HCT116 (cell line): ENCODE measurements around the gene CDCP1. TPM values are rescaled to one million over a fixed set of nuclear protein-coding genes. Genes with fewer than 3 reads are reported as not detected.

Experiments
- ATAC-seq: fragments of 200-7000 bp; cut with Tn5 transposase; 2 replicates; pipeline ENCODE4 v1.9.1; 2020; ENCODE audit warnings: mild to moderate bottlenecking, moderate library complexity
- BruUV-seq: library from RNA; stranded (reverse); fragments of 400-500 nt; replicated peaks from 2 replicates; lab custom pipeline; 2021; lab: Mats Ljungman, UMichigan
- CTCF ChIA-PET: fragments of 300-600 bp; sonication (Branson Sonifier 250); formaldehyde crosslinking; loops from one replicate; lab custom pipeline; 2021; ENCODE audit warnings: antibody characterized with exemption; lab: Charles Lee
- POLR2A ChIA-PET: fragments of 300-600, 350-600 bp; sonication (Branson Sonifier 250); formaldehyde crosslinking; loops from one replicate; lab custom pipeline; 2021; ENCODE audit warnings: antibody characterized with exemption; lab: Charles Lee
- RAD21 ChIA-PET, 2 experiments: fragments of 300-600 bp; sonication (Branson Sonifier 250); formaldehyde crosslinking; loops; one replicate each; lab custom pipeline; 2023; ENCODE audit warnings: low total read pairs in 2 of 2; ENCODE audit not compliant: uncharacterized antibody in 2 of 2, unreplicated experiment in 2 of 2, low non-redundant PET in 1 of 2; lab: Charles Lee
- DNase-seq: peaks from one replicate; pipeline ENCODE4 v3.0.0-alpha.2; 2010; ENCODE audit warnings: low read depth, low spot score
- H2AFZ ChIP-seq: fragments of 200-600 bp; shearing (Covaris generic), sonication (generic); 2 replicates; pipeline ENCODE4 v1.6.1; 2017; ENCODE audit warnings: low read depth, mixed run types, mixed read lengths, antibody characterized with exemption, low read length; ENCODE audit not compliant: poor library complexity, severe bottlenecking
- H3K27ac ChIP-seq: 2 replicates; pipeline ENCODE4 v1.5.1; 2012; ENCODE audit warnings: low read depth, low read length
- H3K27me3 ChIP-seq: fragments of 200-600 bp; sonication (generic); 2 replicates; pipeline ENCODE4 v1.6.1; 2016; ENCODE audit warnings: mixed run types, low read length, mixed read lengths; ENCODE audit not compliant: insufficient read depth
- H3K36me3 ChIP-seq, 2 experiments: fragments of 200-500 bp in 1 of 2; fragments of 200-600 bp in 1 of 2; sonication (Bioruptor generic) in 1 of 2; sonication (generic) in 1 of 2; 2 replicates each; pipeline versions ENCODE4 v1.5.1 to v1.6.1; 2014 to 2016; ENCODE audit warnings: low read length in 2 of 2, inconsistent platforms in 1 of 2, mixed read lengths in 1 of 2, mixed run types in 1 of 2; ENCODE audit not compliant: insufficient read depth in 2 of 2, control insufficient read depth in 1 of 2
- H3K4me1 ChIP-seq, 2 experiments: fragments of 200-600 bp in 1 of 2; sonication (generic) in 1 of 2; 2 replicates each; pipeline versions ENCODE4 v1.5.1 to v1.6.1; 2012 to 2017; ENCODE audit warnings: low read length in 2 of 2, inconsistent platforms in 1 of 2, mild to moderate bottlenecking in 1 of 2, mixed read lengths in 1 of 2, mixed run types in 1 of 2, moderate library complexity in 1 of 2; ENCODE audit not compliant: insufficient read depth in 2 of 2, control insufficient read depth in 1 of 2
- H3K4me2 ChIP-seq: fragments of 200-600 bp; sonication (generic); 2 replicates; pipeline ENCODE4 v1.6.1; 2017; ENCODE audit warnings: mixed run types, low read length, mixed read lengths
- H3K4me3 ChIP-seq, 2 experiments: fragments of 200-600 bp in 1 of 2; sonication (generic) in 1 of 2; replicated peaks in 1 of 2; 2 replicates each; pipeline ENCODE4 v1.5.1; 2011 to 2016; ENCODE audit warnings: low read length in 2 of 2, control low read depth in 1 of 2, low read depth in 1 of 2, mild to moderate bottlenecking in 1 of 2, mixed read lengths in 1 of 2, mixed run types in 1 of 2
- H3K79me2 ChIP-seq: fragments of 200-600 bp; sonication (generic); 2 replicates; pipeline ENCODE4 v1.6.1; 2017; ENCODE audit warnings: mild to moderate bottlenecking, mixed run types, low read length, moderate library complexity, mixed read lengths; ENCODE audit not compliant: insufficient read depth
- H3K9ac ChIP-seq: fragments of 200-600 bp; sonication (generic); 2 replicates; pipeline ENCODE4 v1.6.1; 2016; ENCODE audit warnings: low read length, mixed read lengths
- H3K9me2 ChIP-seq: fragments of 200-600 bp; sonication (generic), shearing (Covaris generic); 2 replicates; pipeline ENCODE4 v1.6.1; 2017; ENCODE audit warnings: mixed run types, mild to moderate bottlenecking, moderate library complexity; ENCODE audit not compliant: insufficient read depth
- H3K9me3 ChIP-seq, 2 experiments: fragments of 200-500 bp in 1 of 2; fragments of 200-600 bp in 1 of 2; sonication (Bioruptor generic) in 1 of 2; sonication (generic) in 1 of 2; 2 replicates each; pipeline ENCODE4 v1.6.1; 2014 to 2017; ENCODE audit warnings: low read length in 2 of 2, mixed read lengths in 2 of 2, inconsistent platforms in 1 of 2, low read depth in 1 of 2, mild to moderate bottlenecking in 1 of 2, mixed run types in 1 of 2, moderate library complexity in 1 of 2; ENCODE audit not compliant: control insufficient read depth in 1 of 2, insufficient read depth in 1 of 2
- H4K20me1 ChIP-seq: fragments of 200-600 bp; sonication (generic), shearing (Covaris generic); 2 replicates; pipeline ENCODE4 v1.6.1; 2017; ENCODE audit warnings: mixed run types, mild to moderate bottlenecking, moderate library complexity; ENCODE audit not compliant: insufficient read depth
- CEBPB ChIP-seq: IDR thresholded peaks from 2 replicates; pipeline ENCODE4 v1.6.1; 2012; ENCODE audit warnings: low read depth
- EGR1 ChIP-seq: IDR thresholded peaks from 2 replicates; pipeline ENCODE4 v1.6.1; 2012; ENCODE audit warnings: low read depth
- ELF1 ChIP-seq: IDR thresholded peaks from 2 replicates; pipeline ENCODE4 v1.6.1; 2012; ENCODE audit warnings: low read depth, borderline replicate concordance
- EZH2 ChIP-seq: fragments of 200-600 bp; sonication (generic); IDR thresholded peaks from 2 replicates; pipeline ENCODE4 v1.6.1; 2017; ENCODE audit warnings: antibody characterized with exemption, mixed run types
- FOSL1 ChIP-seq: IDR thresholded peaks from 2 replicates; pipeline ENCODE4 v1.6.1; 2012; ENCODE audit warnings: low read depth
- JUND ChIP-seq: IDR thresholded peaks from 2 replicates; pipeline ENCODE4 v1.6.1; 2012
- POLR2A ChIP-seq: IDR thresholded peaks from 2 replicates; pipeline ENCODE4 v1.7.0; 2011; ENCODE audit warnings: borderline replicate concordance; ENCODE audit not compliant: insufficient read depth, insufficient read length; ENCODE audit errors: extremely low read depth
- POLR2AphosphoS5 ChIP-seq: IDR thresholded peaks from 2 replicates; pipeline ENCODE4 v1.6.1; 2011; ENCODE audit warnings: mild to moderate bottlenecking, low read depth, low read length, moderate library complexity
- RAD21 ChIP-seq: IDR thresholded peaks from 2 replicates; pipeline ENCODE4 v1.6.1; 2012; ENCODE audit warnings: low read depth, mild to moderate bottlenecking
- SIN3A ChIP-seq: IDR thresholded peaks from 2 replicates; pipeline ENCODE4 v1.6.1; 2012; ENCODE audit warnings: low read depth
- SP1 ChIP-seq: IDR thresholded peaks from 2 replicates; pipeline ENCODE4 v1.6.1; 2012; ENCODE audit warnings: low read depth
- SRF ChIP-seq: IDR thresholded peaks from 2 replicates; pipeline ENCODE4 v1.6.1; 2012; ENCODE audit warnings: low read depth
- YY1 ChIP-seq: IDR thresholded peaks from 2 replicates; pipeline ENCODE4 v1.6.1; 2011; ENCODE audit warnings: low read length, low read depth, moderate library complexity, mild to moderate bottlenecking; ENCODE audit not compliant: insufficient replicate concordance; ENCODE audit errors: extremely low read depth
- ZFX ChIP-seq: fragments of 450-650 bp; IDR thresholded peaks from 2 replicates; pipeline ENCODE4 v1.6.1; 2017
- ZNF274 ChIP-seq: fragments of 200-500 bp; sonication (Bioruptor generic); IDR thresholded peaks from 2 replicates; pipeline ENCODE4 v1.6.1; 2014; ENCODE audit warnings: mild to moderate bottlenecking, low read depth, low read length, inconsistent platforms
- intact Hi-C: fragments of 100-400 bp; cut with micrococcal nuclease; formaldehyde crosslinking; loops from 2 replicates; pipeline ENCODE4 v1.10.0; 2022
- total RNA-seq: library from RNA; stranded (reverse); gene quantifications from one replicate; pipeline ENCODE4 v1.2.1, GENCODE V29; 2021; ENCODE audit not compliant: unreplicated experiment
- TF ChIP-seq, protein P1 (sequence below): IDR thresholded peaks from 2 replicates; pipeline ENCODE4 v1.6.1; 2012
- TF ChIP-seq, protein P2 (sequence below): IDR thresholded peaks from 2 replicates; pipeline ENCODE4 v1.6.1; 2012
- TF ChIP-seq, protein P3 (sequence below): IDR thresholded peaks from 2 replicates; pipeline ENCODE4 v1.6.1; 2011; ENCODE audit warnings: mild to moderate bottlenecking, low read length, moderate library complexity; ENCODE audit not compliant: insufficient replicate concordance; ENCODE audit errors: extremely low read depth
- TF ChIP-seq, protein P4 (sequence below), 3 experiments: fragments of 200-600 bp in 1 of 3; sonication (generic) in 1 of 3; IDR thresholded peaks in 2 of 3; conservative IDR thresholded peaks in 1 of 3; 2 replicates each; pipeline ENCODE4 v1.5.1; 2012 to 2017; ENCODE audit warnings: low read depth in 2 of 3, low read length in 2 of 3, antibody characterized with exemption in 1 of 3, borderline replicate concordance in 1 of 3, control low read depth in 1 of 3, mild to moderate bottlenecking in 1 of 3, mixed read lengths in 1 of 3, mixed run types in 1 of 3, moderate library complexity in 1 of 3; ENCODE audit not compliant: insufficient read depth in 1 of 3
- TF ChIP-seq, protein P5 (sequence below): IDR thresholded peaks from 2 replicates; pipeline ENCODE4 v1.6.1; 2012; ENCODE audit warnings: low read depth

The CDCP1 gene
- total RNA-seq, 1 experiment from 2014 or later: 196 TPM

DNA sequence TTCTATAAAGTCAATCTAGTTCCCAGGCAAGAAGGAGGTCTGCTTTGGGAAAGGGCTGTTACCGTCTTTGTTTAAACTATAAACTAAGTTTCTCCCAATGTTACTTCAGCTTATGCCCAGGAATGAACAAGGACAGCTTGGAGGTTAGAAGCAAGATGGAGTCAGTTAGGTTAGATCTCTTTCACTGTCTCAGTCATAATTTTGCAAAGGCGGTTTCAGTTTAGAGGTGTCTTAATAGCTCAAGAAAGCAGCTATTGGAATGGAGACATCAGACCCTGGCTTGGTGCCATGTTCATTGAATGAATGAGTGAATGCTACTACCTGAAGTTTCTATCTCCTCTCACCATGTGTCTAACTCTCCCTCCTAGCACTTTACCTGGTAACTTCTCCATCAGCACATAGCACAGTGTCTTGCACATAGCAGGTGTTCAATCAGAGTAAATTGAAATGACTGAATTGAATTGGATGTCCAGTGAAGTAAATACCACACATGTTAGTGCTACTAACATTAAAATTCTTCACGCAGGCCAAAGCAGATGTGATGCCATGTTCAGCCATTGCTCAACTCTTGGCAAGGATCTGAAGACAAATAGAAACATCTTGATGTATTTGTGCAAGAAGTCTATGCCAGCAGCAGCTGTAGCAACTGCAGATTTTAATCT is 91.9 kb downstream of the CDCP1 start:
- CTCF ChIA-PET: interaction anchor here (4.3 kb wide), 1 partner anchor 13 kb away, joined by 28 read pairs; no protein-coding TSS in a partner anchor
- DNase-seq (no peak), ATAC-seq (no peak)
- TF ChIP-seq POLR2A (no peak), SRF (no peak), RAD21 (no peak), FOSL1 (no peak), EGR1 (no peak), ZFX (no peak), SIN3A (no peak), JUND (no peak), ELF1 (no peak), YY1 (no peak), EZH2 (no peak), POLR2AphosphoS5 (no peak), ZNF274 (no peak), CEBPB (no peak), SP1 (no peak)
- TF ChIP-seq, protein P1, sequence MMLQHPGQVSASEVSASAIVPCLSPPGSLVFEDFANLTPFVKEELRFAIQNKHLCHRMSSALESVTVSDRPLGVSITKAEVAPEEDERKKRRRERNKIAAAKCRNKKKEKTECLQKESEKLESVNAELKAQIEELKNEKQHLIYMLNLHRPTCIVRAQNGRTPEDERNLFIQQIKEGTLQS: no peak
- TF ChIP-seq, protein P2, sequence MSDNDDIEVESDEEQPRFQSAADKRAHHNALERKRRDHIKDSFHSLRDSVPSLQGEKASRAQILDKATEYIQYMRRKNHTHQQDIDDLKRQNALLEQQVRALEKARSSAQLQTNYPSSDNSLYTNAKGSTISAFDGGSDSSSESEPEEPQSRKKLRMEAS: no peak
- TF ChIP-seq, protein P3, sequence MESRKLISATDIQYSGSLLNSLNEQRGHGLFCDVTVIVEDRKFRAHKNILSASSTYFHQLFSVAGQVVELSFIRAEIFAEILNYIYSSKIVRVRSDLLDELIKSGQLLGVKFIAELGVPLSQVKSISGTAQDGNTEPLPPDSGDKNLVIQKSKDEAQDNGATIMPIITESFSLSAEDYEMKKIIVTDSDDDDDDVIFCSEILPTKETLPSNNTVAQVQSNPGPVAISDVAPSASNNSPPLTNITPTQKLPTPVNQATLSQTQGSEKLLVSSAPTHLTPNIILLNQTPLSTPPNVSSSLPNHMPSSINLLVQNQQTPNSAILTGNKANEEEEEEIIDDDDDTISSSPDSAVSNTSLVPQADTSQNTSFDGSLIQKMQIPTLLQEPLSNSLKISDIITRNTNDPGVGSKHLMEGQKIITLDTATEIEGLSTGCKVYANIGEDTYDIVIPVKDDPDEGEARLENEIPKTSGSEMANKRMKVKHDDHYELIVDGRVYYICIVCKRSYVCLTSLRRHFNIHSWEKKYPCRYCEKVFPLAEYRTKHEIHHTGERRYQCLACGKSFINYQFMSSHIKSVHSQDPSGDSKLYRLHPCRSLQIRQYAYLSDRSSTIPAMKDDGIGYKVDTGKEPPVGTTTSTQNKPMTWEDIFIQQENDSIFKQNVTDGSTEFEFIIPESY: no peak
- TF ChIP-seq, protein P4, sequence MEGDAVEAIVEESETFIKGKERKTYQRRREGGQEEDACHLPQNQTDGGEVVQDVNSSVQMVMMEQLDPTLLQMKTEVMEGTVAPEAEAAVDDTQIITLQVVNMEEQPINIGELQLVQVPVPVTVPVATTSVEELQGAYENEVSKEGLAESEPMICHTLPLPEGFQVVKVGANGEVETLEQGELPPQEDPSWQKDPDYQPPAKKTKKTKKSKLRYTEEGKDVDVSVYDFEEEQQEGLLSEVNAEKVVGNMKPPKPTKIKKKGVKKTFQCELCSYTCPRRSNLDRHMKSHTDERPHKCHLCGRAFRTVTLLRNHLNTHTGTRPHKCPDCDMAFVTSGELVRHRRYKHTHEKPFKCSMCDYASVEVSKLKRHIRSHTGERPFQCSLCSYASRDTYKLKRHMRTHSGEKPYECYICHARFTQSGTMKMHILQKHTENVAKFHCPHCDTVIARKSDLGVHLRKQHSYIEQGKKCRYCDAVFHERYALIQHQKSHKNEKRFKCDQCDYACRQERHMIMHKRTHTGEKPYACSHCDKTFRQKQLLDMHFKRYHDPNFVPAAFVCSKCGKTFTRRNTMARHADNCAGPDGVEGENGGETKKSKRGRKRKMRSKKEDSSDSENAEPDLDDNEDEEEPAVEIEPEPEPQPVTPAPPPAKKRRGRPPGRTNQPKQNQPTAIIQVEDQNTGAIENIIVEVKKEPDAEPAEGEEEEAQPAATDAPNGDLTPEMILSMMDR (IDR thresholded peaks at IDR 0.05 in 2 of 3, conservative IDR thresholded peaks at IDR 0.05 in 1 of 3; ENCODE audit: borderline replicate concordance in 1 of 3, insufficient read depth in 1 of 3, low read depth in 2 of 3, low read length in 2 of 3): no peak
- TF ChIP-seq, protein P5, sequence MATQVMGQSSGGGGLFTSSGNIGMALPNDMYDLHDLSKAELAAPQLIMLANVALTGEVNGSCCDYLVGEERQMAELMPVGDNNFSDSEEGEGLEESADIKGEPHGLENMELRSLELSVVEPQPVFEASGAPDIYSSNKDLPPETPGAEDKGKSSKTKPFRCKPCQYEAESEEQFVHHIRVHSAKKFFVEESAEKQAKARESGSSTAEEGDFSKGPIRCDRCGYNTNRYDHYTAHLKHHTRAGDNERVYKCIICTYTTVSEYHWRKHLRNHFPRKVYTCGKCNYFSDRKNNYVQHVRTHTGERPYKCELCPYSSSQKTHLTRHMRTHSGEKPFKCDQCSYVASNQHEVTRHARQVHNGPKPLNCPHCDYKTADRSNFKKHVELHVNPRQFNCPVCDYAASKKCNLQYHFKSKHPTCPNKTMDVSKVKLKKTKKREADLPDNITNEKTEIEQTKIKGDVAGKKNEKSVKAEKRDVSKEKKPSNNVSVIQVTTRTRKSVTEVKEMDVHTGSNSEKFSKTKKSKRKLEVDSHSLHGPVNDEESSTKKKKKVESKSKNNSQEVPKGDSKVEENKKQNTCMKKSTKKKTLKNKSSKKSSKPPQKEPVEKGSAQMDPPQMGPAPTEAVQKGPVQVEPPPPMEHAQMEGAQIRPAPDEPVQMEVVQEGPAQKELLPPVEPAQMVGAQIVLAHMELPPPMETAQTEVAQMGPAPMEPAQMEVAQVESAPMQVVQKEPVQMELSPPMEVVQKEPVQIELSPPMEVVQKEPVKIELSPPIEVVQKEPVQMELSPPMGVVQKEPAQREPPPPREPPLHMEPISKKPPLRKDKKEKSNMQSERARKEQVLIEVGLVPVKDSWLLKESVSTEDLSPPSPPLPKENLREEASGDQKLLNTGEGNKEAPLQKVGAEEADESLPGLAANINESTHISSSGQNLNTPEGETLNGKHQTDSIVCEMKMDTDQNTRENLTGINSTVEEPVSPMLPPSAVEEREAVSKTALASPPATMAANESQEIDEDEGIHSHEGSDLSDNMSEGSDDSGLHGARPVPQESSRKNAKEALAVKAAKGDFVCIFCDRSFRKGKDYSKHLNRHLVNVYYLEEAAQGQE: no peak
- Histone ChIP-seq H3K4me2 (no peak overlapping the region), H3K79me2 (no peaks in the 10 kb centered on the region), H3K4me1 (peaks cover 30 to 49% of the 10 kb centered on the region in 2 experiments; a peak in 3 of 4 replicates), H2AFZ (no peak overlapping the region), H3K36me3 (no peaks in the 10 kb centered on the region), H3K27me3 (no peaks in the 10 kb centered on the region), H3K9me2 (no peaks in the 10 kb centered on the region), H3K27ac (no peak overlapping the region), H3K9me3 (no peaks in the 10 kb centered on the region), H3K4me3 (no peak overlapping the region), H4K20me1 (no peaks in the 10 kb centered on the region), H3K9ac (no peak overlapping the region)
- intact Hi-C loops: no loop called here
- POLR2A ChIA-PET: interaction anchor here (1.1 kb wide), 1 partner anchor 8 kb away, joined by 3 read pairs; no protein-coding TSS in a partner anchor
- RAD21 ChIA-PET: no interaction called here
- no TSS peak for BruUV-seq
